Psoas muscle (tissue), 8 donors: Measurements from ENCODE around the gene OR4Q2. TPM values are rescaled to one million over a fixed set of nuclear protein-coding genes. Genes with fewer than 3 reads are reported as not detected.

Source experiments
- ATAC-seq, 4 donors: fragments of 200-7000 bp; cut with Tn5 transposase; one replicate each; pipeline ENCODE4 v1.9.1; 2020; ENCODE audit warnings: moderate library complexity in 3 of 4, mild to moderate bottlenecking in 2 of 4
- DNase-seq, 2 donors: peaks; one replicate each; pipeline ENCODE4 v3.0.0-alpha.2; 2020
- H3K27ac ChIP-seq: fragments of 200-600 bp; one replicate; pipeline ENCODE4 v1.8.0; 2022
- H3K27me3 ChIP-seq, 3 donors: fragments of 200-600 bp in 1 of 3; one replicate each; pipeline versions ENCODE4 v1.6.1 to v1.8.0; 2013 to 2022; ENCODE audit warnings: low read length in 2 of 3, mild to moderate bottlenecking in 2 of 3, moderate library complexity in 1 of 3; ENCODE audit not compliant: insufficient read depth in 3 of 3
- H3K36me3 ChIP-seq, 2 donors: fragments of 200-600 bp in 1 of 2; one replicate each; pipeline versions ENCODE4 v1.6.1 to v1.8.0; 2013 to 2022; ENCODE audit warnings: low read depth in 1 of 2, mild to moderate bottlenecking in 1 of 2, moderate library complexity in 1 of 2; ENCODE audit not compliant: insufficient read depth in 1 of 2
- H3K4me1 ChIP-seq: fragments of 200-600 bp; one replicate; pipeline ENCODE4 v1.8.0; 2022
- H3K4me3 ChIP-seq: fragments of 200-600 bp; one replicate; pipeline ENCODE4 v1.8.0; 2022; ENCODE audit warnings: mild to moderate bottlenecking
- H3K9me3 ChIP-seq: fragments of 200-600 bp; one replicate; pipeline ENCODE4 v1.8.0; 2022
- WGBS, 3 donors: extraction: QIAGEN DNeasy Blood & Tissue Kit; methylation state at CpG; one replicate each; pipeline versions ENCODE4 v1.1.6 to v1.1.7; 2013; 5-methylcytosine and 5-hydroxymethylcytosine counted together
- intact Hi-C, 2 donors: fragments of 100-400 bp; cut with DNase I; formaldehyde crosslinking; loops; one replicate each; pipeline versions ENCODE4 v1.11.0 to v1.14.2; 2022
- polyA plus RNA-seq, 3 donors: library from polyadenylated mRNA; stranded (reverse); fragments of 200-250 nt; gene quantifications; one replicate each; pipeline ENCODE4 v1.2.3, GENCODE V29; 2013
- total RNA-seq, 4 donors: library from RNA; stranded (reverse); fragmentation: NEBNext Ultra II Directional in 2 of 4; extraction: Animal tissue kit (Norgen Biotek cat#: 25700) in 2 of 4; gene quantifications; one replicate each; pipeline versions ENCODE4 v1.2.1 to v1.2.4, GENCODE V29; 2021 to 2023
- TF ChIP-seq, protein P1 (sequence below): fragments of 200-600 bp; IDR thresholded peaks from one replicate; pipeline ENCODE4 v1.8.0; 2022; ENCODE audit warnings: antibody characterized with exemption
- donor health status: healthy with polysubstance abuse.
- donor health status: DM: no; HTN: no; CAD: no; lungs with moderate emphysema.
- donor health status: Bipolar disorder and iron deficiency.
- donor health status: healthy.
- donor health status: DM: yes; HTN: yes; CAD: no.
- donor health status: DM: no; HTN: no; CAD: no.
- donor health status: DM: no; HTN: no; CAD: no.
- donor health status: DM: yes; HTN: yes; CAD: no.

OR4Q2 gene
- total and polyA plus RNA-seq, 7 donors: not detected

DNA sequence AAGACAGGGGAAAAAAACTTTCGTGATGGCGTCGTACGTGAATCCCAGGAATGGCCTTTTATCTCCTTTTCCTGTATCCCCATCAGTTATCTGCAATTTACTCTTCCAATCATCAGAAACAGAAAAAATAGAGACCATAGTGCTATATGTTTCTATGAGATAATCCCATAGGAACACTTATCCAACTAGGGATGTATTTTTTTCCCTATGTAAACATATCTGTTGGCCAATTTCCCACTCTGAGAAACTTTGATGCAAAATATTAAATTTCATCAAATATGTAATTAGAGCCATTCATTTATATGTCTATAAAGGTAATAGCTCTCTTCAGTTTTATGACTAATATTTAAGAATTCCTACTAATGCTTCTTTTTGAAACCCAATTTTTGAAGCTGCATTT, 34.0 kb downstream of the OR4Q2 start, which contains the start of gene OR4K13:
OR4K13 (minus strand) TSS at position 101 of the 400 bp plus-strand sequence. CDS start 1,280 bp downstream, outside the sequence.
- DNase-seq: no peak
- TF ChIP-seq, protein P1, sequence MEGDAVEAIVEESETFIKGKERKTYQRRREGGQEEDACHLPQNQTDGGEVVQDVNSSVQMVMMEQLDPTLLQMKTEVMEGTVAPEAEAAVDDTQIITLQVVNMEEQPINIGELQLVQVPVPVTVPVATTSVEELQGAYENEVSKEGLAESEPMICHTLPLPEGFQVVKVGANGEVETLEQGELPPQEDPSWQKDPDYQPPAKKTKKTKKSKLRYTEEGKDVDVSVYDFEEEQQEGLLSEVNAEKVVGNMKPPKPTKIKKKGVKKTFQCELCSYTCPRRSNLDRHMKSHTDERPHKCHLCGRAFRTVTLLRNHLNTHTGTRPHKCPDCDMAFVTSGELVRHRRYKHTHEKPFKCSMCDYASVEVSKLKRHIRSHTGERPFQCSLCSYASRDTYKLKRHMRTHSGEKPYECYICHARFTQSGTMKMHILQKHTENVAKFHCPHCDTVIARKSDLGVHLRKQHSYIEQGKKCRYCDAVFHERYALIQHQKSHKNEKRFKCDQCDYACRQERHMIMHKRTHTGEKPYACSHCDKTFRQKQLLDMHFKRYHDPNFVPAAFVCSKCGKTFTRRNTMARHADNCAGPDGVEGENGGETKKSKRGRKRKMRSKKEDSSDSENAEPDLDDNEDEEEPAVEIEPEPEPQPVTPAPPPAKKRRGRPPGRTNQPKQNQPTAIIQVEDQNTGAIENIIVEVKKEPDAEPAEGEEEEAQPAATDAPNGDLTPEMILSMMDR: no peak
- H3K27me3 ChIP-seq: no peaks in the 10 kb centered on the region
- no peak within 1 kb of the TSS for H3K27ac ChIP-seq
- no peaks in the 10 kb centered on the region for H3K36me3 ChIP-seq
- ATAC-seq: no peak
- no peaks in the 10 kb centered on the region for H3K4me1 ChIP-seq
- WGBS, 3 donors: 87 to 94% (median 87%) methylated on average over 4 of the region's 4 CpGs
- intact Hi-C loops: no loop called here
- H3K9me3 ChIP-seq: no peaks in the 10 kb centered on the region
- no peak within 1 kb of the TSS for H3K4me3 ChIP-seq

DNA sequence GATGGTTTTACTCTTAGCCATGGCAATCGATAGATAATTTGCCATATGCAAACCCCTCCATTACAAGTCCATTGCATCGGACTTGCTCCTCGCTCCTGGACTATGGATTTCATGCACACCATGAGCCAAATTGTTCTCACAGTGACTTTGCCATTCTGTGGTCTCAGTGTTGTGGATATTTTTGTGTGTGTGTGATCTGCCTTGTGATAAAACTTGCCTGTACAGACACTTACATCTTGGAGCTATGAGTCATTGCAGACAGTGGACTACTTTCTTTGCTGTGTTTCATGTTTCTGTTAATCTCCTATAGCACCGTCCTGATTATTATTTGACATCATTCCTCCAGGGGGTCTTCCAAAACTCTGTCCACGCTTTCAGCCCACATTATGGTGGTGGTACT, 42.3 kb downstream of the OR4Q2 start:
- no peak overlapping the region for H3K4me3 ChIP-seq
- ATAC-seq (no peak), DNase-seq (no peak)
- no peaks in the 10 kb centered on the region for H3K27me3 ChIP-seq
- 64 to 69% (median 66%) methylated on average over 5 of the region's 5 CpGs for WGBS, 3 donors
- H3K4me1 ChIP-seq: no peaks in the 10 kb centered on the region
- H3K27ac ChIP-seq: no peak overlapping the region
- intact Hi-C loops: no loop called here
- TF ChIP-seq, protein P1: no peak
- no peaks in the 10 kb centered on the region for H3K9me3 ChIP-seq
- no peaks in the 10 kb centered on the region for H3K36me3 ChIP-seq

DNA sequence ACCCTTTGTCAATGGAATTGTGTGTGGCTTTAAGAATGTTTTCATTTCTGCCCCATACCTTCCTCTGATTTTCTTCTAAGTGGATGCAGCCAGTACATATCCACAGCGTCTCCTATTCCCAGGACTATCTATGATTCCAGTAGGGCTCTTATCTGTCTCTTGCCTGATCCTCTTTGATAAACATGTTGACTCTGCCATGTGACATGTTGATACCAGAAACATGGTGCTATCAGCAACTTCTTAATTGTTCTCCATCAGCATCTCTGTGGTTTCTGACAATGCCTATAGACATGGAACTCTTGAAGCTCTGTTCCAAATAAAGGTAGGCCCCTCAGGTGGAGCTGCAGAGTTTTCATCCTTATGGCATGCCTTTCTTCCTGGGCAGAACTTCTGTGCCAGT, 46.2 kb downstream of the OR4Q2 start:
- intact Hi-C loops: no loop called here

More for the DNA sequence above, 46.2 kb downstream of the OR4Q2 start:
- Histone ChIP-seq H3K9me3 (no peaks in the 10 kb centered on the region), H3K27me3 (no peaks in the 10 kb centered on the region), H3K4me1 (no peaks in the 10 kb centered on the region), H3K36me3 (no peaks in the 10 kb centered on the region), H3K27ac (no peak overlapping the region), H3K4me3 (no peak overlapping the region)
- DNase-seq (no peak), ATAC-seq (no peak)
- TF ChIP-seq, protein P1: no peak
- 50 to 67% (median 60%) methylated on average over 1 of the region's 1 CpG for WGBS, 3 donors

Other genes starting within 250 kb of the OR4Q2 start
- gene OR4M1, start 228.7 kb upstream of the OR4Q2 start, total RNA-seq: not detected
- gene OR4M1, start 228.7 kb upstream of the OR4Q2 start, polyA plus RNA-seq: not detected
- gene OR4N2, start 198.4 kb upstream of the OR4Q2 start, total RNA-seq: not detected
- not detected for gene OR4N2, start 198.4 kb upstream of the OR4Q2 start, polyA plus RNA-seq
- gene OR4K2, start 127.0 kb upstream of the OR4Q2 start, total RNA-seq: not detected
- not detected for gene OR4K2, start 127.0 kb upstream of the OR4Q2 start, polyA plus RNA-seq
- not detected for gene OR4K5, start 81.6 kb upstream of the OR4Q2 start, total RNA-seq
- gene OR4K5, start 81.6 kb upstream of the OR4Q2 start, polyA plus RNA-seq: not detected
- gene OR4K1, start 71.2 kb upstream of the OR4Q2 start, total RNA-seq: not detected
- gene OR4K1, start 71.2 kb upstream of the OR4Q2 start, polyA plus RNA-seq: not detected
- not detected for gene OR4K15, start 26.6 kb upstream of the OR4Q2 start, total RNA-seq
- not detected for gene OR4K15, start 26.6 kb upstream of the OR4Q2 start, polyA plus RNA-seq
- not detected for gene OR4K14, start 17.1 kb downstream of the OR4Q2 start, total RNA-seq
- gene OR4K14, start 17.1 kb downstream of the OR4Q2 start, polyA plus RNA-seq: not detected
- not detected for gene OR4K13, start 33.9 kb downstream of the OR4Q2 start, total RNA-seq
- not detected for gene OR4K13, start 33.9 kb downstream of the OR4Q2 start, polyA plus RNA-seq
- not detected for gene OR4L1, start 57.9 kb downstream of the OR4Q2 start, total RNA-seq
- not detected for gene OR4L1, start 57.9 kb downstream of the OR4Q2 start, polyA plus RNA-seq
- gene OR4K17, start 108.6 kb downstream of the OR4Q2 start, total RNA-seq: not detected
- not detected for gene OR4K17, start 108.6 kb downstream of the OR4Q2 start, polyA plus RNA-seq
- not detected for gene OR4N5, start 136.7 kb downstream of the OR4Q2 start, total RNA-seq
- not detected for gene OR4N5, start 136.7 kb downstream of the OR4Q2 start, polyA plus RNA-seq
- gene OR11G2, start 188.7 kb downstream of the OR4Q2 start, total RNA-seq: not detected
- not detected for gene OR11G2, start 188.7 kb downstream of the OR4Q2 start, polyA plus RNA-seq
- gene OR11H6, start 221.5 kb downstream of the OR4Q2 start, total RNA-seq: not detected
- not detected for gene OR11H6, start 221.5 kb downstream of the OR4Q2 start, polyA plus RNA-seq
- gene OR11H7, start 226.8 kb downstream of the OR4Q2 start, total RNA-seq: not detected
- gene OR11H7, start 226.8 kb downstream of the OR4Q2 start, polyA plus RNA-seq: not detected
- not detected for gene OR11H4, start 237.1 kb downstream of the OR4Q2 start, total RNA-seq
- gene OR11H4, start 237.1 kb downstream of the OR4Q2 start, polyA plus RNA-seq: not detected